ENCODE data around the gene EXOC4. TPM values are rescaled to one million over a fixed set of nuclear protein-coding genes. Genes with fewer than 3 reads are reported as not detected.
"Not testable (repeated sequence)": the region's sequence is repeated elsewhere in the genome, so short reads cannot be mapped to it uniquely, and the experiment has no call there.

The EXOC4 gene
- total RNA-seq, 2 experiments from 2014 or later = 58.0 to 59.9 TPM

DNA sequence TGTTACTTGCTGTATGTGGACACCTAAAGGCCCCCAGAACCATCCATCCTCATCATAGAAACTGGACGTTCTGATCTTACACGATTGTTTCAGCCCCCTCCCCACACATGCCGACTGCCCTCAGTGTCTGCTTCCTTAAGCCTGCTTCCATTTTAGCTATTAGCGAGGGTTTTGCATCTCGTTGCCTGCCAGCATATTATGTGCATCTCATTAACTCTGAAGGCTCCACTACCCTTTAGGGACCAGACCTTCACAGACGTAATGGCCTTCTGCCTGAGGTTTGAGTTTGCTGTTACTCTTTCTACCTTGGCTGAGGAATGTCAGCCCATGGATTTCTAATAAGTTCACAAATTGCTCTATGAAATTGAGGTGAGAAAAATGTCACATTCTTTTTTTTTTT, 820.4 kb downstream of the EXOC4 start:
- Histone ChIP-seq H3K36me3 (ENCODE audit: insufficient read depth, low read length) (no peaks in the 10 kb centered on the region), H3K27ac (ENCODE audit: low read depth in 1 of 2, low read length in 2 of 2) (no peak overlapping the region), H3K9me3 (ENCODE audit: control insufficient read depth in 1 of 2, insufficient read depth in 1 of 2, low read length in 2 of 2) (no peaks in the 10 kb centered on the region), H3K4me1 (ENCODE audit: insufficient read depth, low read length) (no peaks in the 10 kb centered on the region), H3K4me3 (ENCODE audit: low read length) (no peak overlapping the region), H3K27me3 (ENCODE audit: control insufficient read depth in 1 of 2, insufficient read depth in 2 of 2, low read length in 2 of 2) (no peaks in the 10 kb centered on the region)
- Mint-ChIP-seq H3K27ac (no peak overlapping the region), H3K9me3 (peaks cover 10% of the 10 kb centered on the region), H3K4me1 (ENCODE audit: low read depth) (no peaks in the 10 kb centered on the region), H3K27me3 (no peaks in the 10 kb centered on the region), H3K36me3 (ENCODE audit: low read depth) (peaks cover 49% of the 10 kb centered on the region), H3K4me3 (no peak overlapping the region)
- ChIA-PET POLR2A (no interaction called here), CTCF (no interaction called here)
- TF ChIP-seq, protein P1, sequence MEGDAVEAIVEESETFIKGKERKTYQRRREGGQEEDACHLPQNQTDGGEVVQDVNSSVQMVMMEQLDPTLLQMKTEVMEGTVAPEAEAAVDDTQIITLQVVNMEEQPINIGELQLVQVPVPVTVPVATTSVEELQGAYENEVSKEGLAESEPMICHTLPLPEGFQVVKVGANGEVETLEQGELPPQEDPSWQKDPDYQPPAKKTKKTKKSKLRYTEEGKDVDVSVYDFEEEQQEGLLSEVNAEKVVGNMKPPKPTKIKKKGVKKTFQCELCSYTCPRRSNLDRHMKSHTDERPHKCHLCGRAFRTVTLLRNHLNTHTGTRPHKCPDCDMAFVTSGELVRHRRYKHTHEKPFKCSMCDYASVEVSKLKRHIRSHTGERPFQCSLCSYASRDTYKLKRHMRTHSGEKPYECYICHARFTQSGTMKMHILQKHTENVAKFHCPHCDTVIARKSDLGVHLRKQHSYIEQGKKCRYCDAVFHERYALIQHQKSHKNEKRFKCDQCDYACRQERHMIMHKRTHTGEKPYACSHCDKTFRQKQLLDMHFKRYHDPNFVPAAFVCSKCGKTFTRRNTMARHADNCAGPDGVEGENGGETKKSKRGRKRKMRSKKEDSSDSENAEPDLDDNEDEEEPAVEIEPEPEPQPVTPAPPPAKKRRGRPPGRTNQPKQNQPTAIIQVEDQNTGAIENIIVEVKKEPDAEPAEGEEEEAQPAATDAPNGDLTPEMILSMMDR (IDR thresholded peaks at IDR 0.05) = no peak
- DNase-seq (no peak), ATAC-seq (ENCODE audit: poor library complexity) (no peak)
- intact Hi-C loops (cut with DNase I, micrococcal nuclease) = no loop called here

DNA sequence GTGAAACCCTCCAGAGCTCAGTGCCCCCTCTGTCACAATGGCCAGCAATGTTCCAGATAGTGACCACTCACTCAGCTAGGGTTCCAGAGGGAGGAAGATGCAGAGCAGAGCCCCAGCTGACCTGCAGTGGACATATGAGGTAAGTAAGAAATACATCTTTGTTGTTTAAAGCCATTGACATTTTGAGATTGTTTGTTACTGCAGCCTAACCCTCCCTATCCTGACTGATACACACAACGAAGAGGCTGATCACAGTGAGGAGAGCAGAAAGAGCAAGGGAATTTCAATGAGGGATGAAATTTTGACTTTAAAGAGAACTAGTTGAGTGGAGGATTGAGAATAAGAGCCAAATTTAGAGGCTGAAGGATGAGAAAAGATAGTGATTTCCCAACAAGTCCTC, 822.9 kb downstream of the EXOC4 start:
- CTCF ChIA-PET = no interaction called here

DNA sequence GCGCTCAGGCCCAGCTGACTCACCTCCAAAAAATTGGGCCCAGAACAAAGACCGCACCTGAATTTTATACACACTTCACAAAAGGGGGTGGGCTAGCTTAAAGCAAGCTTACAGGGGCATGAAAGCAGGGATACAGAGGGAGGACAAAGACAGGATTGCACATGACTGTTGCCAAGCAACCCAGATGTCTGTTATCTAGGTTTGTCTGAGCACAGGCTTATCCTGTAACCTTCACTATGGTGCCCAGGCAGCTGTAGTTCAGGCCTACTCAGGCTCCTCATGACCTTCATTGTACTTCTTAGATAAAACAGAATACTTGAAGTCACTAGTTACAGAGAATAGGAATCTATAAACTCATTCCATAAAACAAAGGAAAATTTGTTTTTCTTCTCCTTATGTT, 824.7 kb downstream of the EXOC4 start:
- H3K4me3 ChIP-seq (ENCODE audit: low read length); H3K36me3 ChIP-seq (ENCODE audit: insufficient read depth, low read length); H3K27ac Mint-ChIP-seq; H3K27ac ChIP-seq (ENCODE audit: low read depth in 1 of 2, low read length in 2 of 2); DNase-seq; CTCF ChIA-PET; H3K9me3 ChIP-seq (ENCODE audit: control insufficient read depth in 1 of 2, insufficient read depth in 1 of 2, low read length in 2 of 2); ATAC-seq (ENCODE audit: poor library complexity); H3K4me1 Mint-ChIP-seq (ENCODE audit: low read depth); H3K4me3 Mint-ChIP-seq; intact Hi-C loops (cut with DNase I, micrococcal nuclease); H3K27me3 ChIP-seq (ENCODE audit: control insufficient read depth in 1 of 2, insufficient read depth in 2 of 2, low read length in 2 of 2); H3K4me1 ChIP-seq (ENCODE audit: insufficient read depth, low read length); H3K27me3 Mint-ChIP-seq; H3K9me3 Mint-ChIP-seq: not testable (repeated sequence)
- POLR2A ChIA-PET = interaction anchor here (0.6 kb wide), 1 partner anchor 1368 kb away, joined by 3 read pairs; no protein-coding TSS in a partner anchor
- peaks cover 23% of the 10 kb centered on the region for H3K36me3 Mint-ChIP-seq (ENCODE audit: low read depth)

More for the DNA sequence above, 822.9 kb downstream of the EXOC4 start:
- POLR2A ChIA-PET = no interaction called here
- no peak overlapping the region for H3K27ac ChIP-seq (ENCODE audit: low read depth in 1 of 2, low read length in 2 of 2)
- no peak overlapping the region for H3K4me3 Mint-ChIP-seq
- TF ChIP-seq, protein P1 (IDR thresholded peaks at IDR 0.05) = no peak
- no peaks in the 10 kb centered on the region for H3K27me3 Mint-ChIP-seq
- H3K36me3 ChIP-seq (ENCODE audit: insufficient read depth, low read length) = no peaks in the 10 kb centered on the region
- H3K4me1 Mint-ChIP-seq (ENCODE audit: low read depth) = no peaks in the 10 kb centered on the region
- intact Hi-C loops (cut with DNase I, micrococcal nuclease) = no loop called here
- peaks cover 10% of the 10 kb centered on the region for H3K9me3 Mint-ChIP-seq
- H3K27me3 ChIP-seq (ENCODE audit: control insufficient read depth in 1 of 2, insufficient read depth in 2 of 2, low read length in 2 of 2) = no peaks in the 10 kb centered on the region
- ATAC-seq (ENCODE audit: poor library complexity) = no peak
- H3K9me3 ChIP-seq (ENCODE audit: control insufficient read depth in 1 of 2, insufficient read depth in 1 of 2, low read length in 2 of 2) = no peaks in the 10 kb centered on the region
- H3K27ac Mint-ChIP-seq = no peak overlapping the region
- no peaks in the 10 kb centered on the region for H3K4me1 ChIP-seq (ENCODE audit: insufficient read depth, low read length)
- no peak overlapping the region for H3K4me3 ChIP-seq (ENCODE audit: low read length)
- DNase-seq = no peak
- peaks cover 35% of the 10 kb centered on the region for H3K36me3 Mint-ChIP-seq (ENCODE audit: low read depth)

DNA sequence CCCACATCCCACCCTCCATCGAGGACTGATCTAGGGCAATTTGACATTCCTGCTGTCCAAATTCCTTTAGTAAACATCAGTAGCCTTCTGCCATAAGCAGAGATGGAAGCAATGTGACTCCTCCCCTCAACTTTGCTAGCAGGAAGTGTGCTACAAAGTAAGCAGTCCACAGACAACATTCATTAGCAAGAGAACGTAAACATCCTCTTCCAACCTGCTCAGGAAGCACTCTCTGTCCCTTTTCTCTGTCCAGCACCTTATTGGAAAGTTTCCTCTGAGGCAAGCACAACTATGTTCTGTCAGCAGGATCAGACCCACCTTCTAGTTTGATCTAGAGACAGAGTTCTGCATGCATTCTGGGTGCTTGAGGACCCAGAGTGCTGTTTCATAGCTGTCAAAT, 826.1 kb downstream of the EXOC4 start:
- no peak overlapping the region for H3K27ac Mint-ChIP-seq
- H3K27me3 Mint-ChIP-seq = no peaks in the 10 kb centered on the region
- CTCF ChIA-PET = no interaction called here
- H3K4me1 Mint-ChIP-seq (ENCODE audit: low read depth) = no peaks in the 10 kb centered on the region
- H3K9me3 ChIP-seq (ENCODE audit: control insufficient read depth in 1 of 2, insufficient read depth in 1 of 2, low read length in 2 of 2) = no peaks in the 10 kb centered on the region
- intact Hi-C loops (cut with DNase I, micrococcal nuclease) = no loop called here
- POLR2A ChIA-PET = no interaction called here
- H3K27ac ChIP-seq (ENCODE audit: low read depth in 1 of 2, low read length in 2 of 2) = no peak overlapping the region
- H3K4me1 ChIP-seq (ENCODE audit: insufficient read depth, low read length) = no peaks in the 10 kb centered on the region
- ATAC-seq (ENCODE audit: poor library complexity) = no peak
- H3K27me3 ChIP-seq (ENCODE audit: control insufficient read depth in 1 of 2, insufficient read depth in 2 of 2, low read length in 2 of 2) = no peaks in the 10 kb centered on the region
- peaks cover 14% of the 10 kb centered on the region for H3K36me3 Mint-ChIP-seq (ENCODE audit: low read depth)
- H3K4me3 Mint-ChIP-seq = no peak overlapping the region
- H3K4me3 ChIP-seq (ENCODE audit: low read length) = no peak overlapping the region
- no peaks in the 10 kb centered on the region for H3K36me3 ChIP-seq (ENCODE audit: insufficient read depth, low read length)
- no peak for DNase-seq
- peaks cover 7% of the 10 kb centered on the region for H3K9me3 Mint-ChIP-seq
- TF ChIP-seq, protein P1 (IDR thresholded peaks at IDR 0.05) = no peak
